Fibroblast of lung (primary cell): ENCODE data around the gene BMP4.
A peak's percentile ranks its signal among the peaks of the same experiment; 100 is the strongest.

ENCODE experiments used
- EZH2 ChIP-seq: IDR thresholded peaks from 2 replicates; pipeline ENCODE4 v1.5.1; 2012; ENCODE audit warnings: low read length, control low read depth, mild to moderate bottlenecking; ENCODE audit errors: missing control alignments
- TF ChIP-seq, protein P1 (sequence below), 2 donors: IDR thresholded peaks in 1 of 2; conservative IDR thresholded peaks in 1 of 2; 1 replicate in 1 of 2; 2 replicates in 1 of 2; pipeline ENCODE4 v1.5.1; 2011 to 2012; ENCODE audit warnings: low read length in 2 of 2, control low read depth in 1 of 2, inconsistent platforms in 1 of 2, low read depth in 1 of 2, mild to moderate bottlenecking in 1 of 2

DNA sequence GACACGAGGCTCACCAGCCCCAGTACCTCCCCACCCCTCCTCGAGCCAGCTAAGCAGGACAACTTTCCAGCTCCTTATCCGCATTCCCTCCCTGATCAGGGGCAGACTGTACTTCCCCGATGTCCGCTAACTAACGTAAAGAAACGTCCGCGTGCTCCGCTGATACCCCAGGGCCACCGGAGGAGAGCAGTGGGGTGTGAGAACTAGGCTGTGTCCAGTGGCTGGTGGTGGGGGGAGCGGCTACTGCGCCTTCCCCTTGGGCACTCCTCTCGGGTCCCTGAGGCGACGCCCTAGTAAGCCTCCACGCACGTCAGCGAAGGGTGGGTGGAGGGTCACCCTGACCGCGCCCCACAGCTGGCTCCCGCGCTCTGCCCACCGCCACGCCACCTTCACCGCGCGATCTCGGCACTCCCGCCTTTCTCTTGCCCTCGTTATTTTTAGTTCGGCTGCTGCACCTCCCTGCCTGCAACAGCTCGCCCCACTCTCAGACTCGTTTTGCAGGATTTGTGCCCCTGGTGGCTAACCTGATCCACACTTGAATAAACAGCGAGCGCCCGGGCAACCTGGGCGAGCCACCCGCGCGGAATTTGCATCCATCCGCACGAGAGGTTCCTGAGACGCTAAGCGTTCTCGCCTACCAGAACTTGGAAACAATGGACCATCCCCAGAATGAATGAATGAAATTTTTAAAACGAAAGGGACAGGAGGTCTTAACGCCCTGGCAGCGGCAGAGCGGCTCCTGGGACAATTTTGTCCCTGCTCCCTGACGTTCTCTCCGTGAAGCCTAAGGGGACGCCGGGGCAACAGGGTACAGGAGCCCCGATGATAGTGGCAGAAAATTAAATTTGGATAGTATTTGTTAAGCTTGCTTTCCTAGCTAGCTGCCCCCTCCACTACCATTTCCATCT lies 6.9 kb upstream of the BMP4 start:
- TF ChIP-seq, protein P1, sequence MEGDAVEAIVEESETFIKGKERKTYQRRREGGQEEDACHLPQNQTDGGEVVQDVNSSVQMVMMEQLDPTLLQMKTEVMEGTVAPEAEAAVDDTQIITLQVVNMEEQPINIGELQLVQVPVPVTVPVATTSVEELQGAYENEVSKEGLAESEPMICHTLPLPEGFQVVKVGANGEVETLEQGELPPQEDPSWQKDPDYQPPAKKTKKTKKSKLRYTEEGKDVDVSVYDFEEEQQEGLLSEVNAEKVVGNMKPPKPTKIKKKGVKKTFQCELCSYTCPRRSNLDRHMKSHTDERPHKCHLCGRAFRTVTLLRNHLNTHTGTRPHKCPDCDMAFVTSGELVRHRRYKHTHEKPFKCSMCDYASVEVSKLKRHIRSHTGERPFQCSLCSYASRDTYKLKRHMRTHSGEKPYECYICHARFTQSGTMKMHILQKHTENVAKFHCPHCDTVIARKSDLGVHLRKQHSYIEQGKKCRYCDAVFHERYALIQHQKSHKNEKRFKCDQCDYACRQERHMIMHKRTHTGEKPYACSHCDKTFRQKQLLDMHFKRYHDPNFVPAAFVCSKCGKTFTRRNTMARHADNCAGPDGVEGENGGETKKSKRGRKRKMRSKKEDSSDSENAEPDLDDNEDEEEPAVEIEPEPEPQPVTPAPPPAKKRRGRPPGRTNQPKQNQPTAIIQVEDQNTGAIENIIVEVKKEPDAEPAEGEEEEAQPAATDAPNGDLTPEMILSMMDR (conservative IDR thresholded peaks at IDR 0.05 in 1 of 2, IDR thresholded peaks at IDR 0.05 in 1 of 2; ENCODE audit: low read depth in 1 of 2, low read length in 2 of 2): peak; percentile 19 to 42
- peak; percentile 62 for TF ChIP-seq EZH2
